Stomach (tissue), 9 donors: ENCODE measurements around the gene ARFGEF3. TPM values are rescaled to one million over a fixed set of nuclear protein-coding genes. Genes with fewer than 3 reads are reported as not detected.
"Not testable (repeated sequence)": the region's sequence is repeated elsewhere in the genome, so short reads cannot be mapped to it uniquely, and the experiment has no call there.

Experiments used
- DNase-seq, 2 donors: peaks; one replicate each; pipeline versions ENCODE4 v3.0.0 to v3.0.0-alpha.2; 2013 to 2019
- H3K27ac ChIP-seq, 5 donors: fragments of 200-600 bp in 4 of 5; sonication (generic) in 4 of 5; one replicate each; pipeline ENCODE4 v1.5.1; 2013 to 2019; ENCODE audit warnings: mild to moderate bottlenecking in 1 of 5, moderate library complexity in 1 of 5
- H3K27me3 ChIP-seq, 3 donors: fragments of 200-600 bp; sonication (generic); one replicate each; pipeline ENCODE4 v1.5.1; 2017 to 2019; ENCODE audit warnings: mixed run types in 1 of 3
- H3K36me3 ChIP-seq, 4 donors: fragments of 200-600 bp; sonication (generic); 1 replicate in 3 of 4; 2 replicates in 1 of 4; pipeline ENCODE4 v1.5.1; 2016 to 2019
- H3K4me1 ChIP-seq, 4 donors: fragments of 200-600 bp; sonication (generic); one replicate each; pipeline ENCODE4 v1.5.1; 2016 to 2019
- H3K4me3 ChIP-seq, 4 donors: fragments of 200-600 bp; sonication (generic) in 3 of 4; one replicate each; pipeline ENCODE4 v1.5.1; 2016 to 2019; ENCODE audit warnings: mild to moderate bottlenecking in 1 of 4
- H3K9me3 ChIP-seq, 4 donors: fragments of 200-600 bp; sonication (generic); one replicate each; pipeline ENCODE4 v1.5.1; 2016 to 2019
- CTCF ChIP-seq, 7 experiments: fragments of 450-650 bp in 4 of 7; fragments of 200-600 bp in 3 of 7; sonication (generic) in 3 of 7; IDR thresholded peaks; one replicate each; pipeline ENCODE4 v1.5.1; 2016 to 2019; ENCODE audit warnings: antibody characterized with exemption in 7 of 7, control low read depth in 2 of 7, mild to moderate bottlenecking in 1 of 7
- EP300 ChIP-seq: sonication (generic); formaldehyde crosslinking; IDR thresholded peaks from one replicate; pipeline ENCODE4 v1.6.1; 2017; ENCODE audit warnings: antibody characterized with exemption
- POLR2A ChIP-seq, 4 donors: fragments of 450-650 bp; IDR thresholded peaks; one replicate each; pipeline ENCODE4 v1.6.1; 2016; ENCODE audit warnings: antibody characterized with exemption in 4 of 4, control low read depth in 2 of 4, mild to moderate bottlenecking in 1 of 4, moderate library complexity in 1 of 4
- POLR2AphosphoS5 ChIP-seq, 3 donors: sonication (generic); formaldehyde crosslinking; IDR thresholded peaks; one replicate each; pipeline ENCODE4 v1.6.1; 2016; ENCODE audit warnings: antibody characterized with exemption in 3 of 3
- WGBS, 5 donors: extraction: QIAGEN DNeasy Blood & Tissue Kit in 3 of 5; methylation state at CpG; one replicate each; pipeline versions ENCODE4 v1.1.5 to v1.1.7; 2013 to 2018; 5-methylcytosine and 5-hydroxymethylcytosine counted together
- intact Hi-C: fragments of 100-400 bp; cut with DNase I; formaldehyde crosslinking; loops from one replicate; pipeline ENCODE4 v1.15.1; 2023; ENCODE audit warnings: low total_unique reads
- polyA plus RNA-seq, 3 donors: library from polyadenylated mRNA; stranded (reverse); fragments of 200-250 nt; gene quantifications; one replicate each; pipeline ENCODE4 v1.2.3, GENCODE V29; 2013
- total RNA-seq, 5 donors: library from RNA; depleted of rRNA; stranded (reverse); fragments of >200 nt; gene quantifications; one replicate each; pipeline versions ENCODE4 v1.1.0 to v1.2.3, GENCODE V29; 2014 to 2016
- donor health status: healthy with polysubstance abuse.
- donor health status: Bipolar disorder and iron deficiency.
- donor health status: healthy.

ARFGEF3 gene
- total and polyA plus RNA-seq, 8 donors: 3.2 to 44.6 (median 13.2) TPM

DNA sequence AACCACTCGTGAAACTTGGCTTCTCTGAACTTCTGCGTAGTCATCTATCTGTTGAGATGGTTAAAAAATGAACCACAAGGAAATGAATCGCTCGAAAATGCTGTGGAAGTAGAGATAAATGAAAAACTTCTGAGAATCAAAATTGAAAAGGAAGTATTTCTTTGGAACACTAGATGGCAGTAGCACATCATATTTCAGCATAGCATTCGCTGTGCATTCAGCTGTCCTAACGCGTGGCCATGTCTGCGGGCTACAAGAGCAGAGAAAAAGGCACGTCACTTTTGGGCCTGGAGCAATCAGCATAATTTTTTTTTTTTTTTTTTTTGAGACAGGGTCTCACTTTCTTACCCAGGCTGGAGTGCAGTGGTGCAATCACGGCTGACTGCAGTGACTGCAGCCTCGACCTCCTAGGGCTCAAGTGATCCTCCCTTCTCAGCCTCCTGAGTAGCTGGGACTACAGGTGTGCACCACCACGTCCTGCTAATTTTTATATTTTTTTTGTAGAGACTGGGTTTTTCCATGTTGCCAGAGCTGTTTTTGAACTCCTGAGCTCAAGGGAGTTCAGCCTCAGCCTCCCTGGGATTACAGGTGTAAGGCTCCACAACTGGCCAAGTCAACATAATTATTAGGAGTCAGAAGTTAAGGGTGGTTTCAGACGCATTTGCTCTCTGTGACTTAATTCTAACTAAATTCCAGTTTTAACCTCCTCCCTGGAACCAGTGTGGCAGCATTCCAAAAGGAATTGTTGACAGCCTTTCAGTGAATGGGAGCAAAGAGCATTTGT is 45.7 kb upstream of the ARFGEF3 start:
- no peaks in the 10 kb centered on the region for H3K36me3 ChIP-seq
- H3K4me3 ChIP-seq: no peak overlapping the region
- H3K27ac ChIP-seq: no peak overlapping the region
- TF ChIP-seq POLR2AphosphoS5 (IDR thresholded peaks at IDR 0.05) (peak in 1 of 3 donors; percentile 61), POLR2A (IDR thresholded peaks at IDR 0.05) (no peak), EP300 (no peak), CTCF (IDR thresholded peaks at IDR 0.05) (peak in 5 of 7 experiments; percentile 38 to 82 (median 68))
- peak; percentile 64 to 91 for DNase-seq
- intact Hi-C loops: loop anchor here (10.0 kb wide), 1 partner anchor 169 kb away; no protein-coding TSS in a partner anchor
- 18 to 22% (median 19%) methylated on average over 13 of the region's 13 CpGs for WGBS, 5 donors
- peaks cover 0 to 6% (median 0%) of the 10 kb centered on the region in 3 donors for H3K27me3 ChIP-seq
- H3K4me1 ChIP-seq: peaks cover 0 to 5% (median 0%) of the 10 kb centered on the region in 4 donors
- no peaks in the 10 kb centered on the region for H3K9me3 ChIP-seq

GRCh38 chr6:138116661-138116999 is 45.1 kb upstream of the ARFGEF3 start:
- H3K9me3 ChIP-seq: no peaks in the 10 kb centered on the region
- intact Hi-C loops: loop anchor here (10.0 kb wide), 1 partner anchor 168 kb away; no protein-coding TSS in a partner anchor
- no peak for TF ChIP-seq POLR2AphosphoS5 (IDR thresholded peaks at IDR 0.05)
- TF ChIP-seq CTCF (IDR thresholded peaks at IDR 0.05): no peak
- TF ChIP-seq EP300: no peak
- TF ChIP-seq POLR2A (IDR thresholded peaks at IDR 0.05): no peak

GRCh38 chr6:138117376-138117914 is 44.3 kb upstream of the ARFGEF3 start:
- WGBS, 5 donors: 78 to 92% (median 84%) methylated on average over 8 of the region's 8 CpGs
- Histone ChIP-seq H3K4me3 (no peak overlapping the region), H3K27ac (no peak overlapping the region), H3K9me3 (no peaks in the 10 kb centered on the region), H3K36me3 (no peaks in the 10 kb centered on the region), H3K27me3 (peaks cover 0 to 6% (median 0%) of the 10 kb centered on the region in 3 donors), H3K4me1 (peaks cover 0 to 5% (median 0%) of the 10 kb centered on the region in 4 donors)
- no peak for DNase-seq
- intact Hi-C loops: loop anchor here (10.0 kb wide), 1 partner anchor 167 kb away; no protein-coding TSS in a partner anchor
- TF ChIP-seq CTCF (IDR thresholded peaks at IDR 0.05) (no peak), POLR2A (IDR thresholded peaks at IDR 0.05) (no peak), EP300 (no peak), POLR2AphosphoS5 (IDR thresholded peaks at IDR 0.05) (no peak)

More at GRCh38 chr6:138116661-138116999, 45.1 kb upstream of the ARFGEF3 start:
- WGBS, 5 donors: 52 to 61% (median 56%) methylated on average over 3 of the region's 3 CpGs
- no peaks in the 10 kb centered on the region for H3K36me3 ChIP-seq
- H3K4me1 ChIP-seq: peaks cover 0 to 5% (median 0%) of the 10 kb centered on the region in 4 donors
- H3K27ac ChIP-seq: no peak overlapping the region
- DNase-seq: no peak
- peaks cover 0 to 6% (median 0%) of the 10 kb centered on the region in 3 donors for H3K27me3 ChIP-seq
- H3K4me3 ChIP-seq: no peak overlapping the region

DNA sequence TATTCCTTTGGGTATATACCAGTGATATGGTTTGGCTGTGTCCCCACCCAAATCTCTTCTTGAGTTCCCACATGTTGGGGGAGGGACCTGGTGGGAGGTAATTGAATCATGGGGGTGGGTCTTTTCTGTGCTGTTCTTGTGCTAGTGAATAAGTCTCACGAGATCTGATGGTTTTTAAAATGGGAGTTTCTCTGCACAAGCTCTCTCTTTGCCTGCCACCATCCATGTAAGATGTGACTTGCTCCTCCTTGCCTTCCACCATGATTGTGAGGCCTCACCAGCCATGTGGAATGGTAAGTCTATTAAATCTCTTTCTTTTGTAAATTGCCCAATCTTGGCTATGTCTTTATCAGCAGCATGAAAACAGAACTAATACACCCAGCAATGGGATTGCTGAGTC is 42.5 kb upstream of the ARFGEF3 start:
- not testable (repeated sequence) for H3K4me1 ChIP-seq, H3K27ac ChIP-seq, H3K9me3 ChIP-seq, H3K27me3 ChIP-seq, DNase-seq, H3K36me3 ChIP-seq, H3K4me3 ChIP-seq
- WGBS, 5 donors: 69 to 100% (median 94%) methylated on average over 1 of the region's 1 CpG
- intact Hi-C loops: loop anchor here (10.0 kb wide), 1 partner anchor 166 kb away; no protein-coding TSS in a partner anchor
